RWPE1 (cell line): ENCODE data around the gene HSD17B13.

Source experiments
- CTCF ChIA-PET: fragments of 350-600 bp; sonication (Branson Sonifier 250); formaldehyde crosslinking; extraction: SDS; loops from one replicate; lab custom pipeline; 2021; lab: Yijun Ruan, JAX
- POLR2A ChIA-PET: fragments of 400-600 bp; formaldehyde crosslinking; extraction: SDS; loops from one replicate; lab custom pipeline; 2020; ENCODE audit warnings: antibody characterized with exemption; ENCODE audit not compliant: low non-redundant PET; lab: Yijun Ruan, JAX
- DNase-seq: peaks from one replicate; pipeline ENCODE4 v3.0.0; 2012; ENCODE audit warnings: low spot score
- H3K27ac ChIP-seq: fragments of 450-650 bp; 2 replicates; pipeline ENCODE4 v1.5.1; 2017
- CTCF ChIP-seq: fragments of 450-650 bp; conservative IDR thresholded peaks from 2 replicates; pipeline ENCODE4 v1.5.1; 2017; ENCODE audit warnings: low read depth, mild to moderate bottlenecking

The HSD17B13 gene

DNA sequence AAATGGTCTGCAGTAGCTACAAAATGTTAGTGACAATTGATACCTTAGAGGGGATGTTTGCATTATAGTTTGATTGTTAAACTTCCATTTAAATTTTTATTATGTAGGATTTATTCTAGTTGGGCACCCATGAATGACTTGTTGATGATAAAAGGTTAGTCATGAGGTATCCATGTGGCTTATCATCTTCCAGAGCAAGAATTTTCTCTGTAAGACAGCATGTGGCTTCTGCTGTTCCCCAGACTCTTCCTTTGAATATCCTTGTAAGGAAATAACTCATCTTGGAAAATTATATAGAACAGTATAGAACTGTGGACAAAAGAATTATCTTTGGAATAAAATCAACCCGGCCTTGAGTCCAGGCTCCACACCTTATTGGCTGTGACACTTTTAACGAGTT lies 62.2 kb downstream of the HSD17B13 start:
- ChIA-PET POLR2A (no interaction called here), CTCF (no interaction called here)
- TF ChIP-seq CTCF = no peak
- DNase-seq = no peak
- no peak overlapping the region for H3K27ac ChIP-seq

- TF ChIP-seq CTCF = no peak
- no peak overlapping the region for H3K27ac ChIP-seq
- CTCF ChIA-PET = no interaction called here
- POLR2A ChIA-PET = no interaction called here
- no peak for DNase-seq
Measured at GRCh38 chr4:87258677-87259076, 64.0 kb downstream of the HSD17B13 start.

DNA sequence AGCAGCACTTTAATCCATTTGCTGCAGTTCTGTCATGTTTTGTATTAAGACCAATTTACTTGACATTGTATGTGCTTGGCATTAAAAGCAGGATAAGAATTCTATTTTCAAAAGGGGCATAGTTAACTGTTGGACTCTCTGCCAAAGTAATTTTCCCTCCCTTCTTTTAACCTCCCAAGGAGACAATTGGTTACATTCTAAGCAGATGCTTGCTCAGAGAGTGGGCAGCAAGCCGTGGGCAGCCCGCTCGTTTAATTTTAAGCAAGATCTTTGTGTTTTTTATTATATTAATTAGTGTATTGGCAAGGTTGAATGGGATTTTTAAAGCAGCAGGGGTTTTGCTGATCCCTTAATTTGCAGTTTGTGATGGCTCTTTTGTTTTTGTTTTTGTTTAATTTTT lies 65.2 kb downstream of the HSD17B13 start:
- ChIA-PET POLR2A (no interaction called here), CTCF (no interaction called here)
- DNase-seq = no peak
- no peak for TF ChIP-seq CTCF
- no peak overlapping the region for H3K27ac ChIP-seq

DNA sequence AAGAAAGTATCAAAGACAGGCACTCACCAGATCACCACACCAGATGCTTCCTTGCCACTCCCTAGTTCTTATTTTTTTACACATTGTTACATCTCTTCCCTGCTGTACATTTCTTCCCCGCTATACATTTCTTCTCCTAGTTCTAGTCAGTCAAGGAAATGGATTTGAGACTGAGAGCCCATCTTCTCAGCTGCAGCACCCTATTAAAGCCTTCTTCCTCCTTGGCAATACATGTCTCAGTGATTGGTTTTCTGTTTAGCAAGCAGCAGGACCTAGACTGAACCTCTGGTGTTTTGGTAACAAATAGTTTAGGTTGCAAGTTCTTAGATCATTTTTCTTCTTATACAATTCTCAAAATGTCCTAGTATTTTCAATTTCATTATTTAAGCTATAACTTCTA lies 66.9 kb downstream of the HSD17B13 start:
- DNase-seq = no peak
- ChIA-PET CTCF (interaction anchor here (0.6 kb wide), 1 partner anchor 826 kb away, joined by 3 read pairs; no protein-coding TSS in a partner anchor), POLR2A (no interaction called here)
- H3K27ac ChIP-seq = no peak overlapping the region
- TF ChIP-seq CTCF = no peak
